Hepatocyte (in vitro differentiated cells): ENCODE data around the gene RLF.

ENCODE experiments used
- CTCF ChIP-seq: fragments of 200-600 bp; sonication (generic); IDR thresholded peaks from 2 replicates; pipeline ENCODE4 v1.5.1; 2016; ENCODE audit warnings: antibody characterized with exemption, mild to moderate bottlenecking; ENCODE audit not compliant: poor library complexity
- EZH2 ChIP-seq: fragments of 200-600 bp; sonication (generic); IDR thresholded peaks from 2 replicates; pipeline ENCODE4 v1.6.1; 2016; ENCODE audit warnings: antibody characterized with exemption, mild to moderate bottlenecking, borderline replicate concordance

- TF ChIP-seq CTCF (no peak), EZH2 (no peak)
These were observed 87.2 kb downstream of the RLF start for GRCh38 chr1:40248412-40248811.
